ENCODE data around the gene SLC7A5.

Gene SLC7A5

DNA sequence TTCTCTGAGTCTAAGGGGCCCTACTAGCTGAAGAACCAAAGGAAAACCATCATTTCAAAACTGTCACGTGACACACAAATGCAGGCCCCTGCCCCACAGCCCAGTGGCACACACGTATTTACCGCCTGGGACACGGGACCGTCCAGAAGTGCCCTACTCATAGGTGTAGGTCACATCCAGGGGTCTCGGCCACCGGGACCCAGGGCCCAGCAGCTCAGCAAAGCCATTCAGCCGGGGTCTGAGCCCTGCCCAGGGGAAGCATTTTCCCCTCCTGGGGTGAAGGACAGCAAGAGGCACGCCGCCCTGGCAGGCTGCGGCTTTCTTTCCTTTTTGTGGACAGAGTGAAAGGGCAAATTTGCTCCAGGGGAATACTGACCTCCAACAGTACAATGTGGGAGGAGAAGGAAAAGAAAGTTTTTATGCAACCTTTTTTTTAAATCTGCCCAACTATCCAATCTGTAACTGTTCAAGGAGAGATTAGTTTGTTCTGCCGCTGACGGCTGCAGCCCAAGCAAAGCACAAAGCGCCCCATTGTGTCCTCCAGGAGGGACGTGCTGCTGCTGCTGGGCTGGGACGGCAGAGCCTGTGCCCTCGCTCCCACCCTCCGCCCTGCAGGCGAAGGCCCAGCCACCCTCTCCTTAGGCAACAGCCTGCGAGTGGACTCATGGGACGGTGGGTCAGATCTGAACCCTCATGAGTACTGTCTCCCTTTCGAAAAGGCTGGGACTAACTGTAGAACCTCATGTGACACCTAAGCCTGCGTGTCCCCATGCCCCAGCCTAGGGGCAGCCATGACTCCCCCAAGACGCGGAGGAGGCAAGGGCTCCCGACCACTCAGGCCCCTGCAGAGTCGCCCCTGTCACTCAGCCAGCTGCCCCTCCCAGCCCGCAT lies 21.3 kb downstream of the SLC7A5 start:
- Histone ChIP-seq H3K27ac (ENCODE audit: low read length) (peak overlapping the region; percentile 50; the same call in 1 of the 2 replicates), H3K79me2 (ENCODE audit: insufficient read depth, low read length) (peaks cover 100% of the 10 kb centered on the region), H3K36me3 (ENCODE audit: insufficient read depth, low read length) (peaks cover 99% of the 10 kb centered on the region), H3K9ac (ENCODE audit: low read depth, low read length) (0 out of 2 replicates have a peak overlapping the region, but pooled peaks have one; percentile 17), H4K20me1 (ENCODE audit: insufficient read depth, low read length) (peaks cover 100% of the 10 kb centered on the region), H3K9me3 (ENCODE audit: insufficient read depth, low read length, severe bottlenecking) (no peaks in the 10 kb centered on the region), H3K4me3 (ENCODE audit: low read depth in 1 of 2, low read length in 2 of 2) (no peak overlapping the region), H3K27me3 (ENCODE audit: insufficient read depth, low read length, poor library complexity) (no peaks in the 10 kb centered on the region), H3K4me1 (ENCODE audit: insufficient read depth, low read length) (peaks cover 19% of the 10 kb centered on the region; the same call in 1 of the 2 replicates), H2AFZ (ENCODE audit: low read depth, low read length) (no peak overlapping the region), H3K4me2 (ENCODE audit: insufficient read depth, low read length) (no peak overlapping the region)
- TF ChIP-seq, protein P1, sequence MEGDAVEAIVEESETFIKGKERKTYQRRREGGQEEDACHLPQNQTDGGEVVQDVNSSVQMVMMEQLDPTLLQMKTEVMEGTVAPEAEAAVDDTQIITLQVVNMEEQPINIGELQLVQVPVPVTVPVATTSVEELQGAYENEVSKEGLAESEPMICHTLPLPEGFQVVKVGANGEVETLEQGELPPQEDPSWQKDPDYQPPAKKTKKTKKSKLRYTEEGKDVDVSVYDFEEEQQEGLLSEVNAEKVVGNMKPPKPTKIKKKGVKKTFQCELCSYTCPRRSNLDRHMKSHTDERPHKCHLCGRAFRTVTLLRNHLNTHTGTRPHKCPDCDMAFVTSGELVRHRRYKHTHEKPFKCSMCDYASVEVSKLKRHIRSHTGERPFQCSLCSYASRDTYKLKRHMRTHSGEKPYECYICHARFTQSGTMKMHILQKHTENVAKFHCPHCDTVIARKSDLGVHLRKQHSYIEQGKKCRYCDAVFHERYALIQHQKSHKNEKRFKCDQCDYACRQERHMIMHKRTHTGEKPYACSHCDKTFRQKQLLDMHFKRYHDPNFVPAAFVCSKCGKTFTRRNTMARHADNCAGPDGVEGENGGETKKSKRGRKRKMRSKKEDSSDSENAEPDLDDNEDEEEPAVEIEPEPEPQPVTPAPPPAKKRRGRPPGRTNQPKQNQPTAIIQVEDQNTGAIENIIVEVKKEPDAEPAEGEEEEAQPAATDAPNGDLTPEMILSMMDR (IDR thresholded peaks at IDR 0.05; ENCODE audit: borderline replicate concordance, extremely low read depth, low read length, poor library complexity, severe bottlenecking), result no peak
- TF ChIP-seq EZH2 (IDR thresholded peaks at IDR 0.05; ENCODE audit: borderline replicate concordance, low read depth, low read length, severe bottlenecking), result no peak
- DNase-seq (no peak), ATAC-seq (ENCODE audit: insufficient read depth, low read depth) (no peak)

DNA sequence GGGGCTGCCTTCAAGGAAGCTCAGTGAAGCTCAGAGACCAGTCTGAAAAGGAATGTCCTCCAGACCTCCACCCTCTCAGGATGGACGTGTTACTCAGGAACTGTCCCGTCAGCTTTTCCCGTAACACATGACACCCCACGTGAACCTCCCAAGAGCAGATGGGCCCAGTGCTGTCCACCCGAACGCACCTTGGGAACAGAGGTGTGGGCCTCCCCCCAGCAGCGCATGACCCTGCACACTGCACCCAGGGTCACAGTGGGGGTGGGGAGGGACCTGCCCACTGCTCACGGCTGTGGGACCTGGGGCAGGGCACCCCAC lies 21.9 kb downstream of the SLC7A5 start:
- H3K4me1 ChIP-seq (ENCODE audit: insufficient read depth, low read length), result peaks cover 13% of the 10 kb centered on the region; the same call in 1 of the 2 replicates
- H3K9me3 ChIP-seq (ENCODE audit: insufficient read depth, low read length, severe bottlenecking), result no peaks in the 10 kb centered on the region
- peak overlapping the region; percentile 50; the same call in 1 of the 2 replicates for H3K27ac ChIP-seq (ENCODE audit: low read length)
- peaks cover 100% of the 10 kb centered on the region for H3K79me2 ChIP-seq (ENCODE audit: insufficient read depth, low read length)
- no peak overlapping the region for H3K9ac ChIP-seq (ENCODE audit: low read depth, low read length)
- H3K4me2 ChIP-seq (ENCODE audit: insufficient read depth, low read length), result no peak overlapping the region
- no peak overlapping the region for H2AFZ ChIP-seq (ENCODE audit: low read depth, low read length)
- peaks cover 99% of the 10 kb centered on the region for H3K36me3 ChIP-seq (ENCODE audit: insufficient read depth, low read length)
- peaks cover 100% of the 10 kb centered on the region for H4K20me1 ChIP-seq (ENCODE audit: insufficient read depth, low read length)
- H3K4me3 ChIP-seq (ENCODE audit: low read depth in 1 of 2, low read length in 2 of 2), result no peak overlapping the region
- ATAC-seq (ENCODE audit: insufficient read depth, low read depth) (no peak), DNase-seq (no peak)
- TF ChIP-seq, protein P1 (IDR thresholded peaks at IDR 0.05; ENCODE audit: borderline replicate concordance, extremely low read depth, low read length, poor library complexity, severe bottlenecking), result no peak
- TF ChIP-seq EZH2 (IDR thresholded peaks at IDR 0.05; ENCODE audit: borderline replicate concordance, low read depth, low read length, severe bottlenecking), result no peak
- no peaks in the 10 kb centered on the region for H3K27me3 ChIP-seq (ENCODE audit: insufficient read depth, low read length, poor library complexity)

DNA sequence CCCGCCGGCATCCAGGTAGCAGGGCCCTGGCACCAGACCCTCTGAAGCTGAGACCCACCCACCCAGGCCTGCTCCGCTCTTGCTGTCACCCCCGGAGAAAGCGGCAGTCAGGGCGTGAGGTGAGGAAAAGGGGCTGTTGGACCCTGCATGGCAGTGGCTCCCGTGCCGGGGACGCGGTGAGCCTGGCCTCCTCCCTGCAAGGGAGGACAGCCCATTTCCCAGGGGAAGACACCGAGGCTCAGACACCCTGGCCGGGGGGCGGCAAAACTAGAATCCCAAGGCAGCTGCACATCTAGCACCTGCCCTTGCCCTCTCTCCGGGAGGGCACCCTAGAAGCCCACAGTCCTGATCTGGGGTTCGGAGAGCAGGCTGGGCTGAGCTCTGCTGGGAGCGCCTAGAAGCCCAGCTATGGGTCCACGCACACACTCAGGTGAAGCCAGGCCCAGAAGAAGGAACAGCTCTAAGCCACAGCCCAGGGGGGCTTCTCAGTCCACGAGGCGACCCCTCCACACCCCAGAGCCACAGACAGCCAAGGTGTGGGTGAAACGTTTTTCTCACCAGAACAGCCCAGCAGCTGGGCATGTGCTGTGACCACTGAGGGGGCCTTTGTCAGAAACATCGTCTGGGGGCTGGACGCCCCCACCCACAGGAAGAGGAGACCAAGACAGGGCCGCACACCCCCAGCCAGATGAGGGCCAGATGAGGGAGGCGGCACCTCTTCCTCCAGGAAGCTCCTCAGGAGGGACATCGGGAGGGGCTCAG lies 22.4 kb downstream of the SLC7A5 start:
- Histone ChIP-seq H3K27ac (ENCODE audit: low read length) (peak overlapping the region; percentile 50; the same call in 1 of the 2 replicates), H3K4me3 (ENCODE audit: low read depth in 1 of 2, low read length in 2 of 2) (no peak overlapping the region), H3K9ac (ENCODE audit: low read depth, low read length) (no peak overlapping the region; the same call in 1 of the 2 replicates), H3K4me1 (ENCODE audit: insufficient read depth, low read length) (peaks cover 11% of the 10 kb centered on the region; the same call in 1 of the 2 replicates), H3K36me3 (ENCODE audit: insufficient read depth, low read length) (peaks cover 99% of the 10 kb centered on the region), H3K79me2 (ENCODE audit: insufficient read depth, low read length) (peaks cover 100% of the 10 kb centered on the region), H4K20me1 (ENCODE audit: insufficient read depth, low read length) (peaks cover 100% of the 10 kb centered on the region), H3K9me3 (ENCODE audit: insufficient read depth, low read length, severe bottlenecking) (no peaks in the 10 kb centered on the region), H3K4me2 (ENCODE audit: insufficient read depth, low read length) (no peak overlapping the region; the same call in 1 of the 2 replicates), H2AFZ (ENCODE audit: low read depth, low read length) (no peak overlapping the region), H3K27me3 (ENCODE audit: insufficient read depth, low read length, poor library complexity) (no peaks in the 10 kb centered on the region)
- DNase-seq, result no peak
- ATAC-seq (ENCODE audit: insufficient read depth, low read depth), result no peak
- TF ChIP-seq, protein P1 (IDR thresholded peaks at IDR 0.05; ENCODE audit: borderline replicate concordance, extremely low read depth, low read length, poor library complexity, severe bottlenecking), result no peak
- TF ChIP-seq EZH2 (IDR thresholded peaks at IDR 0.05; ENCODE audit: borderline replicate concordance, low read depth, low read length, severe bottlenecking), result no peak
